Spleen (tissue), 11 donors: ENCODE data around the gene DDX54. TPM values are rescaled to one million over a fixed set of nuclear protein-coding genes. Genes with fewer than 3 reads are reported as not detected.

Experiments
- DNase-seq: peaks from one replicate; pipeline ENCODE4 v3.0.0-alpha.2; 2020
- H3K27ac ChIP-seq, 8 donors: fragments of 200-600 bp; sonication (generic) in 7 of 8; 1 replicate in 4 of 8; 2 replicates in 4 of 8; pipeline versions ENCODE4 v1.5.0 to v1.8.0; 2016 to 2021; ENCODE audit warnings: inconsistent platforms in 4 of 8, mild to moderate bottlenecking in 4 of 8, moderate library complexity in 1 of 8
- H3K27me3 ChIP-seq, 7 donors: fragments of 200-600 bp; sonication (generic) in 6 of 7; replicated peaks in 1 of 7; 1 replicate in 4 of 7; 2 replicates in 3 of 7; pipeline versions ENCODE4 v1.5.0 to v1.8.0; 2016 to 2021; ENCODE audit warnings: inconsistent platforms in 3 of 7, mild to moderate bottlenecking in 1 of 7
- H3K36me3 ChIP-seq, 6 donors: fragments of 200-600 bp; sonication (generic) in 5 of 6; 1 replicate in 4 of 6; 2 replicates in 2 of 6; pipeline versions ENCODE4 v1.5.0 to v1.8.0; 2016 to 2021; ENCODE audit warnings: inconsistent platforms in 2 of 6
- H3K4me1 ChIP-seq, 6 donors: fragments of 200-600 bp; sonication (generic) in 5 of 6; 1 replicate in 3 of 6; 2 replicates in 3 of 6; pipeline versions ENCODE4 v1.5.0 to v1.8.0; 2016 to 2021; ENCODE audit warnings: inconsistent platforms in 3 of 6
- H3K4me3 ChIP-seq, 8 donors: fragments of 200-600 bp; sonication (generic) in 7 of 8; 1 replicate in 4 of 8; 2 replicates in 4 of 8; pipeline versions ENCODE4 v1.5.0 to v1.8.0; 2016 to 2021; ENCODE audit warnings: inconsistent platforms in 4 of 8, mild to moderate bottlenecking in 4 of 8, moderate library complexity in 2 of 8
- H3K9me3 ChIP-seq, 8 donors: fragments of 200-600 bp; sonication (generic) in 7 of 8; 1 replicate in 4 of 8; 2 replicates in 4 of 8; pipeline versions ENCODE4 v1.5.0 to v1.8.0; 2016 to 2021; ENCODE audit warnings: inconsistent platforms in 4 of 8
- CTCF ChIP-seq, 11 experiments: fragments of 200-600 bp in 7 of 11; fragments of 450-650 bp in 4 of 11; sonication (generic) in 4 of 11; IDR thresholded peaks in 8 of 11; conservative IDR thresholded peaks in 3 of 11; 1 replicate in 7 of 11; 2 replicates in 4 of 11; pipeline versions ENCODE4 v1.4.0 to v1.8.0; 2016 to 2021; ENCODE audit warnings: antibody characterized with exemption in 11 of 11, inconsistent platforms in 4 of 11, mild to moderate bottlenecking in 1 of 11
- POLR2A ChIP-seq, 3 donors: fragments of 450-650 bp; IDR thresholded peaks; one replicate each; pipeline ENCODE4 v1.5.1; 2017; ENCODE audit warnings: antibody characterized with exemption in 3 of 3, mild to moderate bottlenecking in 1 of 3
- POLR2AphosphoS5 ChIP-seq, 3 donors: sonication (generic); formaldehyde crosslinking; IDR thresholded peaks; one replicate each; pipeline ENCODE4 v1.5.1; 2017; ENCODE audit warnings: antibody characterized with exemption in 3 of 3
- WGBS, 5 donors: extraction: QIAGEN DNeasy Blood & Tissue Kit in 3 of 5; methylation state at CpG; one replicate each; pipeline versions ENCODE4 v1.1.5 to v1.1.7; 2013 to 2018; 5-methylcytosine and 5-hydroxymethylcytosine counted together
- intact Hi-C: fragments of 100-400 bp; cut with DNase I; formaldehyde crosslinking; loops from one replicate; pipeline ENCODE4 v1.15.0; 2023; ENCODE audit warnings: low total_unique reads
- polyA plus RNA-seq, 3 donors: library from polyadenylated mRNA; stranded (reverse); fragments of 200-250 nt; gene quantifications; one replicate each; pipeline ENCODE4 v1.2.1, GENCODE V29; 2013
- total RNA-seq, 7 donors: library from RNA; depleted of rRNA in 3 of 7; stranded (reverse); fragments of >200 nt in 3 of 7; fragmentation: NEBNext Ultra II Directional in 4 of 7; extraction: Animal tissue kit (Norgen Biotek cat#: 25700) in 4 of 7; gene quantifications; one replicate each; pipeline versions ENCODE4 v1.1.0 to v1.2.1, GENCODE V29; 2016 to 2021
- donor health status: healthy with polysubstance abuse.
- donor health status: DM: no; HTN: no; CAD: no; lungs with moderate emphysema.
- donor health status: DM: no; HTN: no; CAD: no.
- donor health status: Bipolar disorder and iron deficiency.
- donor health status: healthy.
- donor health status: DM: no; HTN: no; CAD: no.
- donor health status: DM: yes; HTN: yes; CAD: no.

The DDX54 gene
- total and polyA plus RNA-seq, 10 donors = 44.4 to 80.3 (median 60.3) TPM

- peaks cover 0 to 17% (median 0%) of the 10 kb centered on the region in 7 donors for H3K27me3 ChIP-seq
- no peaks in the 10 kb centered on the region for H3K36me3 ChIP-seq
- no peak overlapping the region for H3K27ac ChIP-seq
- no peaks in the 10 kb centered on the region for H3K9me3 ChIP-seq
- H3K4me1 ChIP-seq = no peaks in the 10 kb centered on the region
- H3K4me3 ChIP-seq = no peak overlapping the region
- intact Hi-C loops = no loop called here
- TF ChIP-seq POLR2A (IDR thresholded peaks at IDR 0.05) = no peak
- no peak for TF ChIP-seq POLR2AphosphoS5 (IDR thresholded peaks at IDR 0.05)
- no peak for TF ChIP-seq CTCF (IDR thresholded peaks at IDR 0.05 in 8 of 11, conservative IDR thresholded peaks at IDR 0.05 in 3 of 11)
- no peak for DNase-seq
- WGBS, 5 donors = 69 to 90% (median 75%) methylated on average over 6 of the region's 6 CpGs
These were observed 68.4 kb downstream of the DDX54 start for GRCh38 chr12:113116875-113117274.

- no peak overlapping the region for H3K27ac ChIP-seq
- DNase-seq = no peak
- WGBS, 5 donors = 80 to 90% (median 85%) methylated on average over 11 to 22 of the region's 22 CpGs
These were observed 69.7 kb downstream of the DDX54 start for GRCh38 chr12:113115455-113116126.

GRCh38 chr12:113114447-113115178, 70.7 kb downstream of the DDX54 start:
- 84 to 91% (median 88%) methylated on average over 14 to 19 of the region's 19 CpGs for WGBS, 5 donors
- Histone ChIP-seq H3K27me3 (peaks cover 0 to 12% (median 0%) of the 10 kb centered on the region in 7 donors), H3K9me3 (no peaks in the 10 kb centered on the region), H3K27ac (no peak overlapping the region), H3K36me3 (no peaks in the 10 kb centered on the region), H3K4me1 (no peaks in the 10 kb centered on the region), H3K4me3 (no peak overlapping the region)
- TF ChIP-seq POLR2AphosphoS5 (IDR thresholded peaks at IDR 0.05) = no peak
- TF ChIP-seq POLR2A (IDR thresholded peaks at IDR 0.05) = no peak
- TF ChIP-seq CTCF (IDR thresholded peaks at IDR 0.05 in 8 of 11, conservative IDR thresholded peaks at IDR 0.05 in 3 of 11) = no peak
- DNase-seq = no peak
- intact Hi-C loops = no loop called here

More at GRCh38 chr12:113115455-113116126, 69.7 kb downstream of the DDX54 start:
- Histone ChIP-seq H3K4me3 (no peak overlapping the region), H3K9me3 (no peaks in the 10 kb centered on the region), H3K27me3 (peaks cover 0 to 18% (median 0%) of the 10 kb centered on the region in 7 donors), H3K36me3 (no peaks in the 10 kb centered on the region), H3K4me1 (no peaks in the 10 kb centered on the region)
- TF ChIP-seq POLR2AphosphoS5 (IDR thresholded peaks at IDR 0.05) (no peak), POLR2A (IDR thresholded peaks at IDR 0.05) (no peak), CTCF (IDR thresholded peaks at IDR 0.05 in 8 of 11, conservative IDR thresholded peaks at IDR 0.05 in 3 of 11) (no peak)
- intact Hi-C loops = no loop called here

- H3K27me3 ChIP-seq = peaks cover 0 to 12% (median 0%) of the 10 kb centered on the region in 7 donors
- H3K9me3 ChIP-seq = no peaks in the 10 kb centered on the region
- TF ChIP-seq CTCF (IDR thresholded peaks at IDR 0.05 in 8 of 11, conservative IDR thresholded peaks at IDR 0.05 in 3 of 11) (no peak), POLR2A (IDR thresholded peaks at IDR 0.05) (no peak), POLR2AphosphoS5 (IDR thresholded peaks at IDR 0.05) (no peak)
- 50 to 90% (median 69%) methylated on average over 2 of the region's 2 CpGs for WGBS, 5 donors
- H3K36me3 ChIP-seq = no peaks in the 10 kb centered on the region
- H3K4me3 ChIP-seq = no peak overlapping the region
- intact Hi-C loops = no loop called here
- H3K4me1 ChIP-seq = no peaks in the 10 kb centered on the region
- no peak overlapping the region for H3K27ac ChIP-seq
- no peak for DNase-seq
These were observed 71.9 kb downstream of the DDX54 start for GRCh38 chr12:113113397-113113796.
